Measurements from ENCODE around the gene PAIP1. TPM values are rescaled to one million over a fixed set of nuclear protein-coding genes. Genes with fewer than 3 reads are reported as not detected.

The PAIP1 gene
- total RNA-seq, 1 donor from 2014 or later = 38.3 TPM

DNA sequence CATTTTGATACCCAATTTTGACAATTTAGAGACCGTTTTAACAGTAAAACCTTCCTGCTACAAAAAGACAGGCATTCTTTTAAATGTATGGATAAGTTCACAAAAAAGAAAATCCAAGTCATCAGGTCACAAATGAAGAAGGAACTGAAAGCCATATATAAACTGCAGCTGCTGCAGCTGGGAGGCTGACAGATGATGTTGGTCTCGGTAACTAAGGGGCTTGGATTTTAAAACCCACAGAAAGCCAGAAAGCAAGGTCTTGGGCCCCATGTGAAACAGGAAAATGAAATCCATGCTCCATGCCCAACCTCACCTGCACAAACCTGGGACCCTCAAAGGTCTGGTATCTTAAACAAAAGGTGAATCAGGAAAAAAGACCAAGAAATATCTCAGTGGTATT, 26.2 kb downstream of the PAIP1 start:
- intact Hi-C loops (cut with micrococcal nuclease) = loop anchor here (2.0 kb wide), 1 partner anchor 16 kb away; no protein-coding TSS in a partner anchor
- Mint-ChIP-seq H3K4me1 (no peaks in the 10 kb centered on the region), H3K4me3 (no peak overlapping the region), H3K9me3 (no peaks in the 10 kb centered on the region), H3K36me3 (ENCODE audit: low read depth) (peaks cover 77% of the 10 kb centered on the region), H3K27ac (no peak overlapping the region), H3K27me3 (no peaks in the 10 kb centered on the region)
- TF ChIP-seq, protein P1, sequence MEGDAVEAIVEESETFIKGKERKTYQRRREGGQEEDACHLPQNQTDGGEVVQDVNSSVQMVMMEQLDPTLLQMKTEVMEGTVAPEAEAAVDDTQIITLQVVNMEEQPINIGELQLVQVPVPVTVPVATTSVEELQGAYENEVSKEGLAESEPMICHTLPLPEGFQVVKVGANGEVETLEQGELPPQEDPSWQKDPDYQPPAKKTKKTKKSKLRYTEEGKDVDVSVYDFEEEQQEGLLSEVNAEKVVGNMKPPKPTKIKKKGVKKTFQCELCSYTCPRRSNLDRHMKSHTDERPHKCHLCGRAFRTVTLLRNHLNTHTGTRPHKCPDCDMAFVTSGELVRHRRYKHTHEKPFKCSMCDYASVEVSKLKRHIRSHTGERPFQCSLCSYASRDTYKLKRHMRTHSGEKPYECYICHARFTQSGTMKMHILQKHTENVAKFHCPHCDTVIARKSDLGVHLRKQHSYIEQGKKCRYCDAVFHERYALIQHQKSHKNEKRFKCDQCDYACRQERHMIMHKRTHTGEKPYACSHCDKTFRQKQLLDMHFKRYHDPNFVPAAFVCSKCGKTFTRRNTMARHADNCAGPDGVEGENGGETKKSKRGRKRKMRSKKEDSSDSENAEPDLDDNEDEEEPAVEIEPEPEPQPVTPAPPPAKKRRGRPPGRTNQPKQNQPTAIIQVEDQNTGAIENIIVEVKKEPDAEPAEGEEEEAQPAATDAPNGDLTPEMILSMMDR (IDR thresholded peaks at IDR 0.05) = no peak
- DNase-seq (no peak), ATAC-seq (ENCODE audit: low read depth) (no peak)
- POLR2A ChIA-PET = interaction anchor here (1.2 kb wide), 1 partner anchor 14 kb away, joined by 3 read pairs; no protein-coding TSS in a partner anchor
- CTCF ChIA-PET = no interaction called here

DNA sequence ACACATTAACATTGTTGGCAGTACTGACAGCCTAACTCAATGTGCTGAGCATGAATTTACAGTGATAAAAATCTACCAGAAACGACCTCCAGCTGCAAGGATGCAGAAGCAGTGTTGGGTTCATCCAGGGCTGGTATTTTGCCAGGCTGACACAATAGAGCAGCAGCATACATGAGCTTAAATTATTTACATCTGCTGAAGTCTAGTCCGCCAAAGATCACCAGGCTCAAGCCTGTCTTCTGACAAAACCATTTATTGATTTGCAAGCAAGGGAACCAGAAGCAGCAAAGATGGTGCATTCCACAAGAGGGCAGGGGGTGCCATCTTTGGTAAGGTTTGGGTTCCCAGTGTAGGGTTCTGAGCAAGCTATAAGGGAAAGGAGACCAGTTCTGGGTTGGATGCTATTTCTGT, 33.2 kb downstream of the PAIP1 start:
- H3K27ac Mint-ChIP-seq = no peak overlapping the region
- DNase-seq (no peak), ATAC-seq (ENCODE audit: low read depth) (no peak)
- POLR2A ChIA-PET = interaction anchor here (1.3 kb wide), 1 partner anchor 40 kb away, joined by 5 read pairs; the partner anchor contains the start of gene TMEM267
- H3K9me3 Mint-ChIP-seq = no peaks in the 10 kb centered on the region
- H3K4me1 Mint-ChIP-seq = no peaks in the 10 kb centered on the region
- intact Hi-C loops (cut with micrococcal nuclease) = no loop called here
- no peaks in the 10 kb centered on the region for H3K27me3 Mint-ChIP-seq
- H3K36me3 Mint-ChIP-seq (ENCODE audit: low read depth) = peaks cover 38% of the 10 kb centered on the region
- CTCF ChIA-PET = no interaction called here
- no peak overlapping the region for H3K4me3 Mint-ChIP-seq
- TF ChIP-seq, protein P1 (IDR thresholded peaks at IDR 0.05) = no peak

- ChIA-PET POLR2A (interaction anchor here (0.7 kb wide), 1 partner anchor 177 kb away, joined by 5 read pairs; no protein-coding TSS in a partner anchor), CTCF (no interaction called here)
- no peak overlapping the region for H3K4me3 Mint-ChIP-seq
- no peaks in the 10 kb centered on the region for H3K9me3 Mint-ChIP-seq
- peaks cover 23% of the 10 kb centered on the region for H3K36me3 Mint-ChIP-seq (ENCODE audit: low read depth)
- ATAC-seq (ENCODE audit: low read depth) = no peak
- no peak for DNase-seq
- H3K27me3 Mint-ChIP-seq = no peaks in the 10 kb centered on the region
- intact Hi-C loops (cut with micrococcal nuclease) = no loop called here
- TF ChIP-seq, protein P1 (IDR thresholded peaks at IDR 0.05) = no peak
- H3K27ac Mint-ChIP-seq = no peak overlapping the region
- H3K4me1 Mint-ChIP-seq = peaks cover 3% of the 10 kb centered on the region
Observed at GRCh38 chr5:43520615-43521014, 36.3 kb downstream of the PAIP1 start.

- Mint-ChIP-seq H3K36me3 (ENCODE audit: low read depth) (peaks cover 6% of the 10 kb centered on the region), H3K4me1 (peaks cover 23% of the 10 kb centered on the region), H3K4me3 (peak overlapping the region; percentile 95), H3K9me3 (no peaks in the 10 kb centered on the region), H3K27ac (peak overlapping the region; percentile 95), H3K27me3 (no peaks in the 10 kb centered on the region)
- intact Hi-C loops (cut with micrococcal nuclease) = loop anchor here (1.0 kb wide), 9 partner anchors 32 to 1611 kb away; partner anchors contain the start of genes HMGCS1, NNT, RIMOC1 and TMEM267
- CTCF ChIA-PET = interaction anchor here (1.0 to 2.5 kb wide), 2 partner anchors 32 to 40 kb away, joined by 3 to 12 read pairs; partner anchors contain the start of gene TMEM267
- DNase-seq = no peak
- TF ChIP-seq, protein P1 (IDR thresholded peaks at IDR 0.05) = no peak
- no peak for ATAC-seq (ENCODE audit: low read depth)
- POLR2A ChIA-PET = interaction anchor here (1.1 to 4.3 kb wide), 7 partner anchors 31 to 496 kb away, joined by 3 to 140 read pairs (median 10); partner anchors contain the start of genes HMGCS1, NNT and TMEM267
Observed at GRCh38 chr5:43515678-43516048, 41.2 kb downstream of the PAIP1 start.

DNA sequence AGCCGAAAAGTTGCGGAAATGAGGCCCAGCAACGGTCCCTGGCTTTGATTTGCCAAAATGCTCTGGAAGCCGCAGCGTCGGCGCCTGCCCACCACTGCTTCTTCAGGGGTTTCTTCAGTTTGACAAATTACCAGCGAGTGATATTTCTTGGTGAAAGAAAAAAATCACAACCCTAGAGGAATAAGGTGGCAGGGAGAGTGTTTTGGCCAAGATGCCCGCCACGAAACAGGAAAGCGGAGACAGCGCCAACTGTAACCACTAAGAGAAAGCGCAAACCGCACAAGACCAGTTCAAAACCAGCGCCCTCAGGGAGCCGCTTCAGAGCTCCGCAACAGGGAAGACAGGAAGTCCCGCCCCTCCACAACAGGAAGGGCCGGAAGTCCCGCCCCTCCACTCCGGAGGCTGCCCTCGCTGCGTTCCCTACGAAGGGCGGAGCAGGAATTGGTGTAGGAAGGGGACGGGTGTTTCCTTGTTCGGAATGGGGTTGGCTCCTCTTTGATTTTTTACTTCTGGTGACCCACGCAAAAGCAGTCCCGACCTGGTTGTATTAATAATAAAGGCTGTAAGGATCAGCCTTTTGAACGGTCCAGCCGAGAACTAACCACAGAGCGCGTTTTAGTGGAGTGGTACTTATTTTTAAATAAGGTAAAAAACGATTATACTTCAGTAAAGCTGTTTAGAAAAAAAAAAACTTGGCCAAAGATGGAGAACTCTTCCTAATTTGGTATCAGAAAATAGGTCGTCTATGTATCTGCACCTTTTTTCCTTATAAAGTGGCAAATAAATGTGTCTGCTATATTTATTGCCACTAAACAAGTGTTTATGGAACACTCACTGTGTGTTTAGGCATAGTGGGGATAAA, 41.8 kb downstream of the PAIP1 start, which contains the start of gene C5orf34:
Gene C5orf34 (minus strand): TSS at position 333 of the 862 bp plus-strand sequence. CDS start 5,809 bp downstream, outside the sequence.
- peaks cover 23% of the 10 kb centered on the region for H3K4me1 Mint-ChIP-seq
- ChIA-PET CTCF (interaction anchor here (0.9 to 2.5 kb wide), 3 partner anchors 31 to 88 kb away, joined by 3 to 12 read pairs (median 3); partner anchors contain the start of genes NNT and TMEM267), POLR2A (interaction anchor here (0.5 to 4.3 kb wide), 12 partner anchors 30 to 523 kb away, joined by 3 to 140 read pairs (median 4); partner anchors contain the start of genes HMGCS1, NNT, TMEM267 and ZNF131)

More for the DNA sequence above, 41.8 kb downstream of the PAIP1 start, which contains the start of gene C5orf34:
- DNase-seq = peak; percentile 92
- H3K36me3 Mint-ChIP-seq (ENCODE audit: low read depth) = peaks cover 6% of the 10 kb centered on the region
- H3K27me3 Mint-ChIP-seq = no peaks in the 10 kb centered on the region
- peak; percentile 96 for ATAC-seq (ENCODE audit: low read depth)
- intact Hi-C loops (cut with micrococcal nuclease) = loop anchor here (1.0 kb wide), 9 partner anchors 32 to 1611 kb away; partner anchors contain the start of genes HMGCS1, NNT, RIMOC1 and TMEM267
- no peaks in the 10 kb centered on the region for H3K9me3 Mint-ChIP-seq
- TF ChIP-seq, protein P1 (IDR thresholded peaks at IDR 0.05) = no peak
- peak within 1 kb of the TSS; percentile 95 for H3K4me3 Mint-ChIP-seq
- peak within 1 kb of the TSS; percentile 95 for H3K27ac Mint-ChIP-seq

All from activated B cell treated with CpG ODN at 0.5 μM for 24 hours (primary cell).